Measurements from ENCODE around the gene FAM120A. TPM values are rescaled to one million over a fixed set of nuclear protein-coding genes. Genes with fewer than 3 reads are reported as not detected.
A peak's percentile ranks its signal among the peaks of the same experiment; 100 is the strongest.

FAM120A gene
- total RNA-seq, 2 donors from 2014 or later, result 87.1 to 151 TPM

DNA sequence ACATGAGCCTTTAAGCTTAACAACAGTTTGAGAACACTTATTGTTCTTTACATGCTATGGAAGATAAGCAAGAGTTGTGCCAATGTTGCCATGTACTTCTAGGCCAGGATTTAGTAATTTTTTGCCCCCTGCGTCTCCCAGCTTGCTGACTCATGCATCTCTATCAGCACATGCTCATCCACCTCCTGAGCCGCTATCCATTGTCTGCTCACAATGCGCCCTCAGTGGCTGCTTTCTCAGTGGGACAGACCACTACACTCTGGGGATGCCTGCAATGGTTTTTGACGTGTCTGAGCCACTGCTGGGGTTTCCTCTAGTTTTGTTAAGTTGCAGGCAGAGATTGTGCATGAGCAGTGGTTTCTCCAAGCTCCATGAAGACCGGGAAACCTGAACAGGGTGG, 74.0 kb downstream of the FAM120A start:
- no peak for ATAC-seq (replicated peaks)
- peaks cover 96% of the 10 kb centered on the region for H3K36me3 Mint-ChIP-seq (ENCODE audit: low read depth)
- no peak overlapping the region for H3K27ac Mint-ChIP-seq
- no peak overlapping the region for H3K4me3 Mint-ChIP-seq
- H3K9me3 Mint-ChIP-seq, result no peaks in the 10 kb centered on the region
- H3K4me1 Mint-ChIP-seq, result peaks cover 12% of the 10 kb centered on the region
- H3K27me3 Mint-ChIP-seq, result no peaks in the 10 kb centered on the region

DNA sequence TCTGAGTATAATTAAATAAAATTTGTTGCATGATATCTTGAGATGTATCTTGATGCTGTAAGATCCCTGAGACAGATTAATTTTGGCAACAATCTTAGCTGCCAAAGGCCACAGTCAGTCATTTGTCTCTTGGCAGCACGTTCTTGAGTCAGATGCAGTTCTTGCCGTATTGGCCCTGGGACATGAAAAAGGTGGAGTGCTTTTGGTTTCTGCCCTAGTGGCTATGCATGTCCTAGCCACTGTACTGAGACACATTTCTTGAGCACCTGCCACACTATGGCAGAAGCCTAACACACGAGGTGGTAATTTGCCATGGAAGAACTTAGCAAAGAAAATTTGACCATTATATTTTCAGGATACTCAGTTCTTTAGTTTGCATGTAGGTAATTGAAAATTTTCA, 79.9 kb downstream of the FAM120A start:
- no peak overlapping the region for H3K27ac Mint-ChIP-seq
- peaks cover 17% of the 10 kb centered on the region for H3K4me1 Mint-ChIP-seq
- H3K36me3 Mint-ChIP-seq (ENCODE audit: low read depth), result peaks cover 100% of the 10 kb centered on the region
- H3K4me3 Mint-ChIP-seq, result no peak overlapping the region
- H3K27me3 Mint-ChIP-seq, result no peaks in the 10 kb centered on the region
- ATAC-seq (replicated peaks), result no peak
- no peaks in the 10 kb centered on the region for H3K9me3 Mint-ChIP-seq

DNA sequence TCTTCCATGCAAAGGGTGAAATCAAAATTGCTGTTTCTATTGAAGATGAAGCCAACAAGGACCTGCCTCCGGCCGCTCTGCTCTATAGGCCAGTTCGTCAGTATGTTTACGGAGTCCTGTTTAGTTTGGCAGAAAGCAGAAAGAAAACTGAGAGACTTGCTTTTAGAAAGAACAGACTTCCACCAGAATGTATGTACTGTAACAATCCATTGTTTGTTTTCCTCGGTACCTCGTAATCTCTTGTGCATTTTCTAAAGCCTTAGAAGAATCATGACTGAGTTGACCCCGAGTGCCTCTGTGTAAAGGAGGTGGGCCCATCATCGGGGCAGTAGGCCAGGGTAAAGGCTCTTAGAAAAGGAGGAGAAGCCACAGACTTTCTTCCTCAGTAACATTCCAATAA, 80.7 kb downstream of the FAM120A start:
- Mint-ChIP-seq H3K27me3 (no peaks in the 10 kb centered on the region), H3K9me3 (no peaks in the 10 kb centered on the region), H3K27ac (no peak overlapping the region), H3K4me3 (no peak overlapping the region), H3K36me3 (ENCODE audit: low read depth) (peaks cover 100% of the 10 kb centered on the region), H3K4me1 (peaks cover 11% of the 10 kb centered on the region)
- no peak for ATAC-seq (replicated peaks)

DNA sequence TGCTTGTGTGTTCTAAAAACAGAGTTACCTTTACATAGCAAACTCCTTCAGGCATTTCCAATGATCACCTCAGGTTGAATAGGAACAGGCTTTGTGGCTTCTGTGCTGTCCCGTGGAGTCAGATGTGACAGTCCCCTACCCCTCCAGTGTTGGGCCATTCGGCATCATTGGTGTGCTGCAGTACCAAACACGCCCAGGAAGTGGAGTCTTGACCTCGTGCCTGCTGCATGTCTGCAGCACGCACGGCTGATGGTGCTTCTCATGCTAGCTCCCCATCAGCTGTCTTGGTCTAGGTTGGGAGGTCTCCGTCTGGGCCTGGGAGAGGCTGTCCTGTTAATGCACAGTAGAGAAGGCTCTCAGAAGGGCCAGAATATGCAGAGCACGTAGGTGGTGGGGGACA, 82.4 kb downstream of the FAM120A start:
- no peak overlapping the region for H3K4me3 Mint-ChIP-seq
- H3K9me3 Mint-ChIP-seq, result no peaks in the 10 kb centered on the region
- no peaks in the 10 kb centered on the region for H3K27me3 Mint-ChIP-seq
- peaks cover 11% of the 10 kb centered on the region for H3K4me1 Mint-ChIP-seq
- H3K27ac Mint-ChIP-seq, result peak overlapping the region; percentile 69
- ATAC-seq (replicated peaks), result no peak
- peaks cover 100% of the 10 kb centered on the region for H3K36me3 Mint-ChIP-seq (ENCODE audit: low read depth)

DNA sequence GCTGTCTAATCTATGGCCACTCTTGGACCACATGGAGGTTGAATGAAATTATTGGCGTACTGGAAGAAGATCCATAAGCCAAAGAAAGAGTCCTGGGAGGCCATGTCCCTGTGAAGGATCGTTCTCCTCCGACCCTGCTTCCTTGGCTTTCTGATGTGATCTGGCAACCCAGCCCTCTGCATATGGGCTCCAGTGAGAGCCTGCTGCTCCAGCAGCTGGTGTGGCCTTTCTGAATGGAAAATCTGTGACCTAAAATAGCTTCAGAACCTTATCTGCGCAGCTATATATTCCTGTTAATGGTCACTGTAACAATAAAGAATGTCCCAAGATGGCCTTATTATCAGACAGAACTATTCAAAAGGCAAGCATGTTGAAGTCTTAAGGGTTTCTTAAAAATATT, 84.7 kb downstream of the FAM120A start:
- Mint-ChIP-seq H3K27me3 (no peaks in the 10 kb centered on the region), H3K27ac (peak overlapping the region; percentile 69), H3K4me1 (peaks cover 11% of the 10 kb centered on the region), H3K36me3 (ENCODE audit: low read depth) (peaks cover 100% of the 10 kb centered on the region), H3K9me3 (no peaks in the 10 kb centered on the region), H3K4me3 (no peak overlapping the region)
- ATAC-seq (replicated peaks), result no peak

DNA sequence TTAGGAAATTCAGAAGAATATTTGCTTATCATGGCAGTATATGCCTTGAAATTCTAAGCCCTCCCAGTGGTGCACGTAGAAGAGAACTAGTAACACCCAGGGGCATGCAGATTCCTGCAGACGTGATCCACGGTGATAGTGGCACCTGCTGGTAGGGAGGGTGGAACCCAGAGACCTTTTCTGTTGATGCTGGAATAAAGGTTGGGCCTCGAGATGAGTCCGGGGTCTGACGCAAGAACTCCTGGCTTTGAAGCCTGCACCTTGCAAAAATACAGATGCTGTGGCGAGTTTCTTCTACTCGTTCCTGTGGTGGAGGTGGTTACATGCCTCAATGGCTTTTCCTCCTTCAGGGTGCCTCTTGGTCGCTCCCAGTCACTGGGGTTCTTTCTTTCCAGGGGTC, 85.4 kb downstream of the FAM120A start:
- Mint-ChIP-seq H3K27me3 (no peaks in the 10 kb centered on the region), H3K9me3 (no peaks in the 10 kb centered on the region), H3K4me3 (no peak overlapping the region), H3K27ac (no peak overlapping the region), H3K4me1 (peaks cover 11% of the 10 kb centered on the region), H3K36me3 (ENCODE audit: low read depth) (peaks cover 98% of the 10 kb centered on the region)
- ATAC-seq (replicated peaks), result no peak

DNA sequence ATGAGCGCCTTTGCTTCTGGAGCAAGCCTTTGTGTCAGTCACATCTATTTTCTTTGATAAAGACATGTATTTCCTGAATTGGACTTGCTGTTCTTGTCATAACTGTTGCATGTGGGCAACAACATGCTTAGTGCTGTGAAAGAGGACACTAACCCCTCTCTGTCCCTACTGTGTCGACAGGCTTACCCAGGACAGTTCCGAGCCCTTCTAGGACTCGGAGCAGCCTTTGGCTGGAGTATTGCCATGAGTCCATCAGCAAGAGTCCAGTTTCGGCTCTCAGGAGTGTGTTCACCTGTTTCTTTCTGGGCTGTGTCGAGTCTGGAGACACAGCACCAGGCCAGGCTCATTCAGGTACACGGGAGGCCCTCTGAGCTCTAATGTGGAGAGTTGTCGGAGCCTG, 88.8 kb downstream of the FAM120A start:
- Mint-ChIP-seq H3K36me3 (ENCODE audit: low read depth) (peaks cover 98% of the 10 kb centered on the region), H3K27me3 (no peaks in the 10 kb centered on the region), H3K4me1 (peaks cover under 1% of the 10 kb centered on the region), H3K4me3 (no peak overlapping the region), H3K27ac (no peak overlapping the region), H3K9me3 (no peaks in the 10 kb centered on the region)
- ATAC-seq (replicated peaks), result no peak

DNA sequence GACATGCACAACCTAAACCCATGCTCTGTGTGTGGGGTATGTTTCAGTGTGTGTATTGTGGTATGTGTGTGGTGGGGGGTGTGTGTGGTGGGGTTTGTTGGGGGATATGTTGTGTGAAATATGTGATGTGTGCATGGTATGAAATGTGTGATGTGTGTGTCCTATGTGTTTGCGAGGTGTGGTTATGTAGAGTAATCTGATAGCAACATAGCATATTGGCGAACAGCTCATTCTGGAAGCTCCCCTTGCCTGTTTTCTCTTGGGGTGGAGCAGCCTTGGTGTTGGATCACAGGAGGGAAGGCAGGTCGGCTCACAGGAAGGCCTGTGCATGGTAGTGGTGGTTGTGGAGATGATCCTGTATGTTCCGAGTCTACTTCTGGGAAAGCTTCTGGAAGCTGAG, 89.5 kb downstream of the FAM120A start:
- Mint-ChIP-seq H3K36me3 (ENCODE audit: low read depth) (peaks cover 98% of the 10 kb centered on the region), H3K27me3 (no peaks in the 10 kb centered on the region), H3K27ac (no peak overlapping the region), H3K4me1 (no peaks in the 10 kb centered on the region), H3K4me3 (no peak overlapping the region), H3K9me3 (no peaks in the 10 kb centered on the region)
- ATAC-seq (replicated peaks), result no peak

DNA sequence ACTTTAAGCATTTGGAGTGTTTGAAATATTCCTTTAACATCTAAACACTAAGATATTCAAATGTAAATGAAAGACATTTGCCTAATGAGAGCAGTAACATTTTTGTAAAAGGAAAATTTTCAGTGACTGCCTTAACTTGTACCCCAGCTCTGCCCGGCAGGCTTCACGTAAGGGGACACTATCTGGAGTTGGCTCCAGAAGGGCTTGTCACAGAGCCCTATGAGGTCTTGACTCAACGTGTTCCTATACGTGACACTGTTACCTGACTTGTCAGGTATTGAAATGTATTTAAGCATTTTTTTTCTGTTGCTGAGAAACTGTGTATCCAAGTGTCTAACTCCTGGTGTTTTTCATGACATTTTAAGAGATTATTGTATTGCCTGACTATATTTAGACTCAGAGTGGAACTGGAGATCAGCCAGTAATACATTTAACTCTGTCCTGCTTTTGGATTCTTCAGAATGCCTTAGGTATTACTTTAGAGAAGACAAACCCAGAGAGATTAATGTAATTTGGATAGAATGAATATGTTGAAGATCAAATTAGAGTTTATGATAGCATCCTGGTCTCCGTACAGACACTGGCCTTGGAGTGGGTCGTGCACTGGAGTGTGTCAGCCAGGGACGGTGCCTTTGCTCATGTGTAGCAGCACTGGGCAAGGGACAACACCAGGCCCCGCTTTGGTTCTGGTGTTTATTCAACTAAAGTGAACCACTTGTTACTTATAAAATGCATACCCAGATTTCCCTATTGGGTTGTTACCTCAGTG, 90.3 kb downstream of the FAM120A start:
- no peaks in the 10 kb centered on the region for H3K27me3 Mint-ChIP-seq
- H3K4me3 Mint-ChIP-seq, result no peak overlapping the region
- no peaks in the 10 kb centered on the region for H3K9me3 Mint-ChIP-seq
- H3K36me3 Mint-ChIP-seq (ENCODE audit: low read depth), result peaks cover 98% of the 10 kb centered on the region
- H3K4me1 Mint-ChIP-seq, result no peaks in the 10 kb centered on the region
- ATAC-seq (replicated peaks), result no peak
- H3K27ac Mint-ChIP-seq, result no peak overlapping the region

DNA sequence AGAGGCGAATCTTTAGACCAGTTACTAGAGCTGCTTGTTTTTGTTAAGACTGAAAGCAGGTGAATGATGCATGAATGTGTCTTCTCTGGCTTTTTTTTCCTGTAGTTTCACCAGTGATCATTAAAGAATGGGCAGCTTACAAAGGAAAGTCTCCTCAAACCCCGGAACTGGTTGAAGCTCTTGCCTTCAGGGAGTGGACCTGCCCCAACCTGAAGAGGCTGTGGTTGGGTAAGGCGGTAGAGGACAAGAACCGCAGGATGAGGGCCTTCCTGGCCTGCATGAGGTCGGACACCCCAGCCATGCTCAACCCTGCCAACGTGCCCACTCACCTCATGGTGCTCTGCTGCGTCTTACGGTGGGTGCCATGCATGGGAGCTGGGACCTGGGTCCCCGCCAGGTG, 91.6 kb downstream of the FAM120A start:
- Mint-ChIP-seq H3K4me3 (no peak overlapping the region), H3K9me3 (no peaks in the 10 kb centered on the region), H3K4me1 (no peaks in the 10 kb centered on the region), H3K27me3 (no peaks in the 10 kb centered on the region), H3K27ac (no peak overlapping the region), H3K36me3 (ENCODE audit: low read depth) (peaks cover 98% of the 10 kb centered on the region)
- ATAC-seq (replicated peaks), result no peak

DNA sequence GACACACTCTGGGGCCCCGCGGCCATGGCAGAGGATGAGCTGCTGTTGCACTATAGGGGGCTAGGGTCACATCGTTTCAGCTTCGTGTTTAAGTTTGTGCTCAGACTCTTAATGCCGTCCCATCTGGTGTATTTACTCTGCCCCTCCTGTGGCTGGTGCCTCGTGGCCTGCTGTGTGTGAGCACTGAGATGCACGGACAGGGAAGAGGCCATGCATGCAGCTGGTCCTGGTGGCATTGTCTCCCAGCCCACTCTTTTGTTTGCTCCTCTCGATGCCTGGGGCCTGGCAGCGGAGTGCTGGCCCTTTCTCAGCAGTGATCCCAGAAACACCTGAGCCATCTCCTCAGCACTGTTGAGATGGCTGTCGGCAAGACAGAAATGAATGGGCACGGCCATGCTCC, 94.9 kb downstream of the FAM120A start:
- Mint-ChIP-seq H3K27ac (no peak overlapping the region), H3K4me3 (no peak overlapping the region), H3K4me1 (no peaks in the 10 kb centered on the region), H3K36me3 (ENCODE audit: low read depth) (peaks cover 98% of the 10 kb centered on the region), H3K27me3 (no peaks in the 10 kb centered on the region), H3K9me3 (no peaks in the 10 kb centered on the region)
- ATAC-seq (replicated peaks), result no peak

DNA sequence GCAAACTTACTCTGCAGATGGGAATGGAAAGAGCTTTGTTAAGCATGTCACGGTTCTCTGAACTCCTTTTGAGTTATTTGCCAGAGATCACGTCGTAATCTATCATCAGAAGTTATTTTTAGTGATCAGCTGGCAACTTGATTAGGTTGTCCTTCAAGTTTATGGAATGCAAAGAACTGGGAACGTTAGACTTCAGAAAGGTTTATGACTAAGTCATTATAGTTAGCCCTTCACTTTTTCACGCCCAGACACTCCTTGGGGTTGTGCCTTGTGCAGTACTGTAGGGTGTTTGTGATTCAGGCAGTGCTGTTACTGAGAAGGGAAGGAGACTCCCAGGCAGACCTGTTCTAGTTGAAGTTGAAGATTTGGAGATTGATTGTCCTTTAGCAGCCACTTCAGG, 98.1 kb downstream of the FAM120A start:
- Mint-ChIP-seq H3K27me3 (no peaks in the 10 kb centered on the region), H3K9me3 (no peaks in the 10 kb centered on the region)

DNA sequence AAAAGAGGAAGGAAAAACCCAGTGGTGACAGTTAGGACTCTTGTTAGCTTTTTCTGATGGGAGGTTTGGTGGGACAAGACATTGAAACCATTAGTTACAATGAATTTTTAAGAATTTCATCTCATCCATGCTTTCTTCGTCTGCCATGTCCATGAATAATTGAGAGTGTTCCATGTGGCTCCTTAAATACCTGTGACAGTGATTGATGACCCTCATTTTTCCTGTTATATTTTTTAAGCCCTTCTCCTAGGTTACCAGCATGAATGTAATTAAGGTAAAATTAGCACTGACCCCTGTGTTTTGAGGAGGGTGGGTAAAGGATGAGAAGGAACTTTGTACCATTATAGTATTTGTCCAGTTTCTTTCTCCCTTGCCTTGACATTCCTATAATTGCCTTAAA, 101.4 kb downstream of the FAM120A start:
- H3K4me1 Mint-ChIP-seq, result no peaks in the 10 kb centered on the region
- peaks cover 93% of the 10 kb centered on the region for H3K36me3 Mint-ChIP-seq (ENCODE audit: low read depth)
- H3K9me3 Mint-ChIP-seq, result no peaks in the 10 kb centered on the region
- no peak overlapping the region for H3K4me3 Mint-ChIP-seq
- no peaks in the 10 kb centered on the region for H3K27me3 Mint-ChIP-seq
- no peak for ATAC-seq (replicated peaks)
- no peak overlapping the region for H3K27ac Mint-ChIP-seq

More for the DNA sequence above, 98.1 kb downstream of the FAM120A start:
- no peak for ATAC-seq (replicated peaks)
- Mint-ChIP-seq H3K4me1 (no peaks in the 10 kb centered on the region), H3K36me3 (ENCODE audit: low read depth) (peaks cover 96% of the 10 kb centered on the region), H3K4me3 (no peak overlapping the region), H3K27ac (peak overlapping the region; percentile 51)

DNA sequence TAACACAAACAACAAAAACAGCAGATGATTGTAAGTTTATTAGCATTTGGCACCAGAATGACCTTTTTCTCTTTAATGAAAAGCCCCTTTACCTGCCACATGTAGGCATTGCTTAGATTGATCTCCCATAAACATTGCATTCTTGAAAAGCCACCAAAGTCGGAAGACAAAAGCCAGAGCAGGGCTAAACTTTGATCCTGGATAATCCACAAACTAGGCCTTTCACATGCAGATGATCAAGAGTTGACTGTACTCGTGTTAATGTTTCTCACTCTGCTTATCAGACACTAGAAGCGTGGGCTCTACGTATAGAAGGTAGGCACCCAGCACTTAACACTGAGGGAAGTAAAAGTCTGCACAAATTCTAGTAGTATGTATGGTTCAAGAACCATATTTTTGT, 103.9 kb downstream of the FAM120A start:
- Mint-ChIP-seq H3K27me3 (no peaks in the 10 kb centered on the region), H3K36me3 (ENCODE audit: low read depth) (peaks cover 93% of the 10 kb centered on the region), H3K4me1 (no peaks in the 10 kb centered on the region), H3K9me3 (no peaks in the 10 kb centered on the region), H3K4me3 (no peak overlapping the region), H3K27ac (no peak overlapping the region)
- ATAC-seq (replicated peaks), result no peak

DNA sequence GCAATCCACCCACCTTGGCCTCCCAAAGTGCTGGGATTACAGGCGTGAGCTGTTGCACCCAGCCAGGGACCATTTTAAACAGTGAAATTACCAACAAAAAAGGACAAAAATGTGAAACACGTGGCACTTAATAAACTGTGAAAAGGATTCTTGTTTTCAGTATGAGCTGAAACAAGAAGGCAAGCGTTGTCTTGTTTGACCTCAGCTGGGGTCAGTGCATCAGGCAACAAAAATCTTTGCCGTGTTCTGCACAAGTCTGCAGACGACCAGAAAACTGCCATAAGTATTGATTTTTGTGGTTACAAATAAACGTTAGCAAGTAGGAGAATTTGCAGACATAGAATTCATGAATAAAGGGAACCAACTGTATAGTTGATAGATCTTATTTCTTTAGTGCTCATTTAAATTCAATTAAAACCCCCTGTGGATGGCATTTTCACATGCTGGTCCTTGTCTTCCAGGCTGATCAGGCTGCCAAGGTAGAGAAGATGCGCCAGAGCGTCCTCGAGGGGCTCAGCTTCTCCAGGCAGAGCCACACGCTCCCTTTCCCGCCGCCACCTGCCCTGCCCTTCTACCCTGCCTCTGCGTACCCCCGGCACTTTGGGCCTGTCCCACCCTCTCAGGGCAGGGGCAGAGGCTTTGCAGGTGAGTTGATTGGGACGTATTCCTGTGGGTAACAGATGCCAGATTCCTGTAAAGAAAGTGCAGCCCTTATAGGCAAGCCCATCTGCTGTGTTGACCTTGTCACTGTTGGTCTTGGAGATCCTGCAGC, 106.1 kb downstream of the FAM120A start:
- Mint-ChIP-seq H3K36me3 (ENCODE audit: low read depth) (peaks cover 90% of the 10 kb centered on the region), H3K4me1 (no peaks in the 10 kb centered on the region), H3K4me3 (no peak overlapping the region), H3K27me3 (no peaks in the 10 kb centered on the region), H3K9me3 (no peaks in the 10 kb centered on the region), H3K27ac (no peak overlapping the region)
- no peak for ATAC-seq (replicated peaks)

Measured in activated T-helper 17 cell treated with anti-CD3 and anti-CD28 coated beads, Interleukin-2, amount 50 U/mL, for 72 hours (primary cell).